Suprapubic skin (tissue), 4 donors: ENCODE measurements around the gene CACNA1D. TPM values are rescaled to one million over a fixed set of nuclear protein-coding genes. Genes with fewer than 3 reads are reported as not detected.

Experiments
- DNase-seq, 2 donors: peaks; one replicate each; pipeline ENCODE4 v3.0.0-alpha.2; 2019; ENCODE audit warnings: low spot score in 2 of 2
- H3K27ac ChIP-seq: fragments of 200-600 bp; sonication (generic); one replicate; pipeline ENCODE4 v1.5.1; 2019
- H3K27me3 ChIP-seq: fragments of 200-600 bp; sonication (generic); one replicate; pipeline ENCODE4 v1.5.1; 2019
- H3K36me3 ChIP-seq: fragments of 200-600 bp; sonication (generic); one replicate; pipeline ENCODE4 v1.5.1; 2019
- H3K4me1 ChIP-seq: fragments of 200-600 bp; sonication (generic); one replicate; pipeline ENCODE4 v1.5.1; 2019
- H3K4me3 ChIP-seq: fragments of 200-600 bp; sonication (generic); one replicate; pipeline ENCODE4 v1.5.1; 2019; ENCODE audit warnings: mild to moderate bottlenecking
- H3K9me3 ChIP-seq: fragments of 200-600 bp; sonication (generic); one replicate; pipeline ENCODE4 v1.5.1; 2019
- CTCF ChIP-seq, 2 donors: fragments of 200-600 bp in 1 of 2; fragments of 450-650 bp in 1 of 2; sonication (generic) in 1 of 2; IDR thresholded peaks; one replicate each; pipeline ENCODE4 v1.5.1; 2016 to 2019; ENCODE audit warnings: antibody characterized with exemption in 2 of 2, mild to moderate bottlenecking in 1 of 2, moderate library complexity in 1 of 2
- EP300 ChIP-seq: sonication (generic); formaldehyde crosslinking; IDR thresholded peaks from one replicate; pipeline ENCODE4 v1.6.1; 2017; ENCODE audit warnings: antibody characterized with exemption
- POLR2A ChIP-seq, 2 donors: fragments of 450-650 bp; IDR thresholded peaks; one replicate each; pipeline ENCODE4 v1.6.1; 2017; ENCODE audit warnings: antibody characterized with exemption in 2 of 2, mild to moderate bottlenecking in 2 of 2, moderate library complexity in 2 of 2
- POLR2AphosphoS5 ChIP-seq, 3 donors: sonication (generic); formaldehyde crosslinking; IDR thresholded peaks; one replicate each; pipeline ENCODE4 v1.6.1; 2017; ENCODE audit warnings: antibody characterized with exemption in 3 of 3
- WGBS: methylation state at CpG from one replicate; pipeline ENCODE4 v1.1.5; 2018; 5-methylcytosine and 5-hydroxymethylcytosine counted together
- total RNA-seq, 4 donors: library from RNA; depleted of rRNA; stranded (reverse); fragments of >200 nt; gene quantifications; one replicate each; pipeline ENCODE4 v1.1.0, GENCODE V29; 2016

CACNA1D gene
- total RNA-seq, 4 donors from 2014 or later, result 1.9 to 28.2 (median 6.3) TPM

- DNase-seq, result no peak
- Histone ChIP-seq H3K4me1 (peaks cover 4% of the 10 kb centered on the region), H3K27me3 (no peaks in the 10 kb centered on the region), H3K27ac (no peak overlapping the region), H3K9me3 (no peaks in the 10 kb centered on the region), H3K36me3 (no peaks in the 10 kb centered on the region), H3K4me3 (no peak overlapping the region)
- 70% methylated on average over 6 of the region's 8 CpGs for WGBS
- TF ChIP-seq POLR2AphosphoS5 (IDR thresholded peaks at IDR 0.05) (no peak), CTCF (IDR thresholded peaks at IDR 0.05) (no peak), POLR2A (IDR thresholded peaks at IDR 0.05) (no peak), EP300 (no peak)
These were observed 55.7 kb downstream of the CACNA1D start for GRCh38 chr3:53550005-53550620.

GRCh38 chr3:53551324-53551723 is 56.9 kb downstream of the CACNA1D start:
- Histone ChIP-seq H3K4me1 (no peaks in the 10 kb centered on the region), H3K27ac (no peak overlapping the region), H3K27me3 (no peaks in the 10 kb centered on the region), H3K4me3 (no peak overlapping the region), H3K9me3 (no peaks in the 10 kb centered on the region), H3K36me3 (no peaks in the 10 kb centered on the region)
- 79% methylated on average over 7 of the region's 7 CpGs for WGBS
- no peak for DNase-seq
- no peak for TF ChIP-seq EP300

DNA sequence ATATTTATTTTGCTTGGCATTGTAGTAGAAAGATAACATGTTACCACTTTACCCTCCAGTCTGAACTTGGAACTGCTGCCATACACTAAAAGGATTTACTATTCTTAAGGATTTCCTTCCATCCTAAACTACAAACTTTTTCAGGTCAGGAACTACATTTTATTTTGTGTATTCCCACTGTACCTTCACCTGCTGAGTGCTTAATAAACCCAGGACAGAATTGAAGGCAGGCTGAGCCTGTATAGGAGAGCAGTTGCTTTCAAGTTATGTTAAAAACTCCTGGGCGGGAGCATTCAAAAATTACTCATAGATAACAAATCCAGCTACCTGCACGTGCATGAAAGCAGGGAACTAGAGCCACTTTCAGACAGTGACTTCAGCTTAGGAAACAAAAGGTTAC is 58.3 kb downstream of the CACNA1D start:
- H3K36me3 ChIP-seq, result no peaks in the 10 kb centered on the region
- H3K4me3 ChIP-seq, result no peak overlapping the region
- no peak for DNase-seq
- H3K9me3 ChIP-seq, result no peaks in the 10 kb centered on the region
- no peaks in the 10 kb centered on the region for H3K4me1 ChIP-seq
- WGBS, result 51% methylated on average over 2 of the region's 2 CpGs
- no peak for TF ChIP-seq CTCF (IDR thresholded peaks at IDR 0.05)
- no peak for TF ChIP-seq POLR2A (IDR thresholded peaks at IDR 0.05)
- no peak for TF ChIP-seq EP300
- no peak for TF ChIP-seq POLR2AphosphoS5 (IDR thresholded peaks at IDR 0.05)
- H3K27me3 ChIP-seq, result no peaks in the 10 kb centered on the region
- H3K27ac ChIP-seq, result no peak overlapping the region

- Histone ChIP-seq H3K36me3 (no peaks in the 10 kb centered on the region), H3K4me1 (no peaks in the 10 kb centered on the region), H3K9me3 (peaks cover under 1% of the 10 kb centered on the region), H3K4me3 (no peak overlapping the region), H3K27me3 (peaks cover under 1% of the 10 kb centered on the region), H3K27ac (no peak overlapping the region)
- WGBS, result 78% methylated on average over 5 of the region's 5 CpGs
- TF ChIP-seq CTCF (IDR thresholded peaks at IDR 0.05) (no peak), EP300 (no peak), POLR2AphosphoS5 (IDR thresholded peaks at IDR 0.05) (no peak), POLR2A (IDR thresholded peaks at IDR 0.05) (no peak)
- DNase-seq, result no peak
These were observed 58.8 kb downstream of the CACNA1D start for GRCh38 chr3:53553200-53553599.

- no peaks in the 10 kb centered on the region for H3K36me3 ChIP-seq
- H3K27ac ChIP-seq, result no peak overlapping the region
- TF ChIP-seq CTCF (IDR thresholded peaks at IDR 0.05) (no peak), POLR2AphosphoS5 (IDR thresholded peaks at IDR 0.05) (no peak), EP300 (no peak), POLR2A (IDR thresholded peaks at IDR 0.05) (no peak)
- H3K4me1 ChIP-seq, result no peaks in the 10 kb centered on the region
- H3K4me3 ChIP-seq, result no peak overlapping the region
- H3K27me3 ChIP-seq, result peaks cover 4% of the 10 kb centered on the region
- WGBS, result 94% methylated on average over 4 of the region's 4 CpGs
- H3K9me3 ChIP-seq, result peaks cover 8% of the 10 kb centered on the region
- DNase-seq, result no peak
These were observed 60.2 kb downstream of the CACNA1D start for GRCh38 chr3:53554559-53555067.
